Upper lobe of left lung (tissue), 6 donors: ENCODE data around the gene GALE. TPM values are rescaled to one million over a fixed set of nuclear protein-coding genes. Genes with fewer than 3 reads are reported as not detected.

Source experiments
- ATAC-seq, 2 donors: fragments of 200-7000 bp; cut with Tn5 transposase; one replicate each; pipeline ENCODE4 v1.9.1; 2022; ENCODE audit warnings: mild to moderate bottlenecking in 2 of 2, moderate library complexity in 2 of 2; ENCODE audit not compliant: low FRiP score in 2 of 2
- DNase-seq, 2 donors: peaks; one replicate each; pipeline ENCODE4 v3.0.0-alpha.2; 2019 to 2020
- H3K27ac ChIP-seq, 4 donors: fragments of 200-600 bp; sonication (generic); one replicate each; pipeline ENCODE4 v1.5.1; 2016 to 2019
- H3K27me3 ChIP-seq, 4 donors: fragments of 200-600 bp; sonication (generic); one replicate each; pipeline ENCODE4 v1.5.1; 2017 to 2019
- H3K36me3 ChIP-seq, 4 donors: fragments of 200-600 bp; sonication (generic); one replicate each; pipeline ENCODE4 v1.5.1; 2016 to 2019
- H3K4me1 ChIP-seq, 4 donors: fragments of 200-600 bp; sonication (generic); one replicate each; pipeline ENCODE4 v1.5.1; 2018 to 2019
- H3K4me3 ChIP-seq, 4 donors: fragments of 200-600 bp; sonication (generic); one replicate each; pipeline ENCODE4 v1.5.1; 2017 to 2019; ENCODE audit warnings: mild to moderate bottlenecking in 2 of 4, moderate library complexity in 1 of 4
- H3K9me3 ChIP-seq, 4 donors: fragments of 200-600 bp; sonication (generic); one replicate each; pipeline ENCODE4 v1.5.1; 2018 to 2019
- CTCF ChIP-seq, 6 experiments: fragments of 450-650 bp in 4 of 6; fragments of 200-600 bp in 2 of 6; sonication (generic) in 2 of 6; IDR thresholded peaks; one replicate each; pipeline ENCODE4 v1.5.1; 2016 to 2019; ENCODE audit warnings: antibody characterized with exemption in 6 of 6
- EP300 ChIP-seq, 4 donors: sonication (generic); formaldehyde crosslinking; IDR thresholded peaks; one replicate each; pipeline ENCODE4 v1.5.1; 2017; ENCODE audit warnings: antibody characterized with exemption in 4 of 4, control low read depth in 2 of 4
- POLR2A ChIP-seq, 4 donors: fragments of 450-650 bp; IDR thresholded peaks; one replicate each; pipeline ENCODE4 v1.5.1; 2016 to 2017; ENCODE audit warnings: antibody characterized with exemption in 4 of 4, mild to moderate bottlenecking in 2 of 4
- POLR2AphosphoS5 ChIP-seq, 2 donors: sonication (generic); formaldehyde crosslinking; IDR thresholded peaks; one replicate each; pipeline ENCODE4 v1.5.1; 2017; ENCODE audit warnings: antibody characterized with exemption in 2 of 2
- WGBS, 2 donors: methylation state at CpG; one replicate each; pipeline ENCODE4 v1.1.5; 2017 to 2018; 5-methylcytosine and 5-hydroxymethylcytosine counted together
- total RNA-seq, 6 donors: library from RNA; depleted of rRNA in 4 of 6; stranded (reverse); fragments of >200 nt in 4 of 6; gene quantifications; one replicate each; pipeline versions ENCODE4 v1.1.0 to v1.2.1, GENCODE V29; 2016 to 2021
- donor health status: DM: no; HTN: no; CAD: no; lungs with moderate emphysema.
- donor health status: DM: no; HTN: yes; CAD: no; lungs with severe emphysema.

GALE gene
- total RNA-seq, 6 donors from 2014 or later, result 49.2 to 95.0 (median 59.7) TPM

- Histone ChIP-seq H3K9me3 (no peaks in the 10 kb centered on the region), H3K27ac (peak overlapping the region in 3 of 4 donors; percentile 26 to 30 (median 27)), H3K4me1 (peaks cover 32 to 63% (median 41%) of the 10 kb centered on the region in 4 donors), H3K36me3 (peaks cover 9 to 55% (median 37%) of the 10 kb centered on the region in 4 donors), H3K27me3 (no peaks in the 10 kb centered on the region), H3K4me3 (no peak overlapping the region)
- DNase-seq, result peak in 1 of 2 donors; percentile 75
- WGBS, 2 donors, result 63 to 77% methylated on average over 9 to 17 of the region's 21 CpGs
- TF ChIP-seq POLR2A (IDR thresholded peaks at IDR 0.05) (no peak), CTCF (IDR thresholded peaks at IDR 0.05) (no peak), EP300 (IDR thresholded peaks at IDR 0.05) (no peak), POLR2AphosphoS5 (IDR thresholded peaks at IDR 0.05) (no peak)
- ATAC-seq, result no peak
Measured at GRCh38 chr1:23793861-23794731, 6.5 kb downstream of the GALE start.

DNA sequence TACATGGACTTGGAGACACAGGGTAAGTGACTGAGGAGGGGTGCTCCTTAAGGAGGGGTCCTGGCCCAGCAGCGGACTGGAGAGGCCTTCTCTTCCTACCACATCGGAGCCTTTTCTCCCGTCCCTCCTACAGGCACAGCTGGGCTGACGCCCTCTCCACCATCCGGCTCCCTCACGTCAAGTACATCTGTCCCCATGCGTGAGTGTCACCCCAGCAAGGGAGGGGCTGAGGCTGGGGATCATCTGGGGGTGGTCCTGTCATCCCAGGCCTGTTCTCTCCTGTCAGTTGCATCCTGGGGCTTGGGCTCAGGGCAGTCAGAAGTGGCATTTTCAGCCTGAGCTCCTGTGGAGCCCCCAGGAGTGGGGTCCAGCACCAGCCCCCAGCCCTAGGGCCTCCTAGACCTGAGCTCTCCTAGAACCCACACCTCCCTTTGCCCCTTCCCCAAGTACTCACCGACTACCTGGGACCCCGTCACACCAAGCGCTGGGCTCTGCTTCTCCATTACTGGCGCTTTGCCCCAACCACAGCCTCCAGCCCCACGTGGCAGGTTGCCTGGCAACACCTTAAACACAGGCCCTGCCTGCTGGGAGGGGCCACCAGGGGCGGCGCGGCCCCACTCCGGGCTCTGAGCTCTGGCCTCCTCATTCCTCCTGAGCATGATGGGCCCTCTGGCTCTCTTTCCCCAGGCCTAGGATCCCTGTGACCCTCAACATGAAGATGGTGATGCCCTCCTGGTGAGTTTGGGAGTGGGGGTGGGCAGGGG lies 7.4 kb downstream of the GALE start:
- Histone ChIP-seq H3K4me1 (peaks cover 26 to 54% (median 33%) of the 10 kb centered on the region in 4 donors), H3K36me3 (peaks cover 9 to 55% (median 38%) of the 10 kb centered on the region in 4 donors), H3K27ac (peak overlapping the region in 3 of 4 donors; percentile 26 to 30 (median 27)), H3K4me3 (peak overlapping the region in 2 of 4 donors; percentile 58 to 89), H3K9me3 (no peaks in the 10 kb centered on the region), H3K27me3 (no peaks in the 10 kb centered on the region)
- TF ChIP-seq POLR2AphosphoS5 (IDR thresholded peaks at IDR 0.05) (no peak), POLR2A (IDR thresholded peaks at IDR 0.05) (peak in 1 of 4 donors; percentile 26), EP300 (IDR thresholded peaks at IDR 0.05) (no peak), CTCF (IDR thresholded peaks at IDR 0.05) (no peak)
- ATAC-seq, result peak; percentile 20 to 52
- peak; percentile 79 to 90 for DNase-seq
- WGBS, 2 donors, result 55 to 60% methylated on average over 16 of the region's 16 CpGs

- DNase-seq, result peak in 1 of 2 donors; percentile 70
- WGBS, 2 donors, result 51 to 76% methylated on average over 7 to 19 of the region's 19 CpGs
- Histone ChIP-seq H3K4me3 (peak overlapping the region; percentile 58 to 89 (median 78)), H3K9me3 (no peaks in the 10 kb centered on the region), H3K4me1 (peaks cover 26 to 45% (median 32%) of the 10 kb centered on the region in 4 donors), H3K36me3 (peaks cover 16 to 56% (median 41%) of the 10 kb centered on the region in 4 donors), H3K27ac (peak overlapping the region in 3 of 4 donors; percentile 81 to 88 (median 85)), H3K27me3 (no peaks in the 10 kb centered on the region)
- no peak for ATAC-seq
- TF ChIP-seq POLR2AphosphoS5 (IDR thresholded peaks at IDR 0.05) (no peak), EP300 (IDR thresholded peaks at IDR 0.05) (no peak), POLR2A (IDR thresholded peaks at IDR 0.05) (no peak), CTCF (IDR thresholded peaks at IDR 0.05) (no peak)
Measured at GRCh38 chr1:23792151-23792945, 8.2 kb downstream of the GALE start.

- peaks cover 23 to 56% (median 40%) of the 10 kb centered on the region in 4 donors for H3K36me3 ChIP-seq
- H3K4me3 ChIP-seq, result peak overlapping the region; percentile 58 to 89 (median 78)
- no peaks in the 10 kb centered on the region for H3K9me3 ChIP-seq
- DNase-seq (peak in 1 of 2 donors; percentile 65), ATAC-seq (peak; percentile 31 to 33)
- H3K27ac ChIP-seq, result peak overlapping the region; percentile 64 to 88 (median 83)
- WGBS, 2 donors, result 4 to 6% methylated on average over 12 to 15 of the region's 15 CpGs
- H3K27me3 ChIP-seq, result no peaks in the 10 kb centered on the region
- no peak for TF ChIP-seq POLR2A (IDR thresholded peaks at IDR 0.05)
- no peak for TF ChIP-seq CTCF (IDR thresholded peaks at IDR 0.05)
- TF ChIP-seq EP300 (IDR thresholded peaks at IDR 0.05), result no peak
- no peak for TF ChIP-seq POLR2AphosphoS5 (IDR thresholded peaks at IDR 0.05)
- H3K4me1 ChIP-seq, result peaks cover 26 to 38% (median 32%) of the 10 kb centered on the region in 4 donors
Measured at GRCh38 chr1:23791516-23792047, 9.0 kb downstream of the GALE start.
